GM18499 (cell line): ENCODE data around the gene CLDN8.

Source experiments
- ATAC-seq: cut with Tn5 transposase; IDR thresholded peaks from one replicate; pipeline ENCODE4 v1.9.1; 2021; ENCODE audit warnings: moderate number of reproducible peaks; ENCODE audit not compliant: insufficient read depth, unreplicated experiment

The CLDN8 gene

DNA sequence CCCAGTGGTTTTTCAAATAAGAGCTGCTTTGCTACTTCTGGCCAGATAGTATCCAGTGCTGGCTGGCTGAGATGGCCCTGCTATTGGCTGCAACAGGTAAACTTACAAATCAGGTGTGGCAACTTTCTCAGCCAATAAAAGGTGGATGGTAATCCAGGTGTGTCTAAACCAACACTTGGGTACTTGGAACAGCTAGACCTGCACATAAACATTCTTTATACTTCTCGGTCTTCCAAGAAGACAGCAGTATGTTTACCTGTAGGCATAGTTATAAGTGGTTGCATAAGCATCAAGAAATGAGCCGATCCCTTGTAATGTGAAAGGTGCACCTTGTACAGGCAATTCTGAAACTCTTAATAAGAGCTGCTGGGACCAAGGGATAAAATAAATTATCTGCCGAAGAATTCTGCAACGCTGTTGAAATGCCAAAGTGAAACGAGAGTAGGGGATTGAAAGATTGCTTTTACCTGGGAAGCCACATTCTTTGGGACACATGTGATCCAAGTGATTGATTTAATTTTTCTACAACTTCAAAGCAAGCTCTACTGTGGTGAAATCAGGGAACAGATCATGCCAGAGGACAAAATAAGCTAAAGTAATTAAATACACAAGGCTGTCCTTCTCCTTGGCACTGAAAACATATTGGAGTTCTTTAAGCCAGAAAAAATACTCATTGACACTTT is at the start of gene CLDN8:
Gene CLDN8 (minus strand): TSS at position 57 of the 683 bp plus-strand sequence. CDS start 172 bp downstream, outside the sequence.
- ATAC-seq, result no peak

DNA sequence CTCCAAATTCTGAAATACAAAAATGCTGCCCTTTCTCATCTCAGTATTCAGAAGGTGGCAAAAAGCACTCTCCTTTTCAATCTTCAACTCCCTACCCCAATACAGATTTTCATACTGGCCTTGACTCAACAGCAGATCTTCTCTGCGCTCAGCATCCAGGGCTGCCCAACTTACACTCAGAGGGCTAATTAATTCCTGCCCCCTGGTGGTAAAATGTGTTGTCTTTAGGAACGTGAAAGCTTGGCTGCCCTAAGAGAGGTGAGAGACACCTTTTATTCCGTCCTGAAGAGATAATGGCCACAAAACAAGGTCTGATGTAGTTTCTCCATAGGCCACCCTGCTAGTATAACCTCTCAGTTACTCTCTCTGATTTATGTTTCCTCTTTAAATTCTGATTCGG is 41.9 kb upstream of the CLDN8 start:
- no peak for ATAC-seq

- ATAC-seq, result no peak
Observed at GRCh38 chr21:30256100-30256499, 40.2 kb upstream of the CLDN8 start.

GRCh38 chr21:30255679-30256078 is 39.8 kb upstream of the CLDN8 start:
- ATAC-seq, result no peak

- no peak for ATAC-seq
Observed at GRCh38 chr21:30251781-30252180, 35.9 kb upstream of the CLDN8 start.

- ATAC-seq, result no peak
Observed at GRCh38 chr21:30249936-30250335, 34.0 kb upstream of the CLDN8 start.

GRCh38 chr21:30248844-30249243 is 32.9 kb upstream of the CLDN8 start:
- no peak for ATAC-seq

DNA sequence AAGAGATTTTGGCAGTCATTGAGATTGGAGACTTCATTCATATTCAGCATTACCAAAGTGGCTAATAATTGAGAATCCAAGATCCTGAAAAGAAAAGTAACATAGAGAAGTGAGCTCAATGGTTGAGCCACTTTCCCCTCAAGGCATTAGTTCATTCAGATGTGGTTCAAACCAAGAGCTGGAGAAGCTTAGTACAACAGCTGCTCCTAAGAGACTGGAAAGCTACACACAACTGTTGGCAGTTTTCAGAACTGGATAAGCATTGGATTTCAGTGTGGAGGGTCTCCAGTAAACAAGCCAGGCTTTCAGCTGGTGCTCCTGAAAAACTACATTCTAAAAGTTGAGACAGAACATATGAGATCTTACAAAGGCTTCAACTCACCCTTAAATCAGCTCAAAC is 29.2 kb upstream of the CLDN8 start:
- ATAC-seq, result no peak

- no peak for ATAC-seq
Observed at GRCh38 chr21:30243691-30244090, 27.8 kb upstream of the CLDN8 start.

DNA sequence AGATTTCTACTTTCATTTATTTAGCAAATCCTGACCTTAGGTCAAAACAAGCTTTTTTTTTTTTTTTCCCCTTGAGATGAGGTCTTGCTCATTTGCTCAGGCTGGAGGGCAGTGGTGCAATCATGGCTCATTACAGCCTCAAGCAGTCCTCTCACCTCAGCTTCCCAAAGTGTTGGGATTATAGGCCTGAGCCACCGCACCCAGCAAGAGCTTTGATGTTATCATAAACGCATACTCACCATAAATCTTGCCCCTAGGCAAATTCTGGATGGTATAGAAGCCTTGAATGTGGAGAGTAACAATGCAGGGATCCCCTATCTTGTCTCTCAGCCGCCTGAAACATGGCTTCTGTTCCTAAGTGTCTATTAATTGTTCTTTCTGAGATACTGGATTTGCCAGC is 24.8 kb upstream of the CLDN8 start:
- ATAC-seq, result no peak

DNA sequence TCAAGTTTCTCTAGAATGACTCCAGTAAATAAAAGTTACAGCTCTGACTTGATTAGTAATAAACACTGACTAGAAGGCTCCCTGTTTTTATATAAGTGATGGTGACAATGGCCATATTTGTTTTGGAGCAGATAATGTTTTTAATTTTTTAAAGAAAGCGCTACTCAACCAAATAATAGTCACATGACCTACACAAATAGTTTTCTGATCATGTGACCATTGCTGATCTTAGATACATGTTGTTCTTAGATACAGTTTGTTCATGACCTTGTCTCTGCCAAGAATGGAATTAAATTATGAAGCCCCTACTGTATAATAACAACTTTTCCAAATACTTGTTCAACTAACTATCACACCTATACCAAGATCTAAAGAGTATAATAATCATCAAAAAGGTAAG is 22.3 kb upstream of the CLDN8 start:
- no peak for ATAC-seq

DNA sequence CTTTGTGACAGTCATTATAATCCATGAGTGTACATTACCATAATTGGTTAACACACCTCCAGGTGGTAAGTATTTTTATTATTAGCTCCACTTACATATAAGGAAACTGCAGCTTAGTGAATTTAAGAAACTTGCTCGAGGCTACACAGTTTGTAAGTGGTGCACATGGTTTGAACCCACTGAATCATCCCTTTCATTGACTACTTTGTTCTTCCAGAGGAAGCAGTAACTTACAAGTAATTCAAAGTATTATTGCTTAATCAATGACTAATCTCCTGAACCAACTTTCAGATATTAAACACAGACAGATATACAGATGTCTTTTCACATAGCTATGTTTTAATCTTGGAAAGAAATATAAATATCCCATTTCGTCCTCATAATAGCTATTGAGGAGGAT is 18.7 kb upstream of the CLDN8 start:
- no peak for ATAC-seq

GRCh38 chr21:30234050-30234449 is 18.2 kb upstream of the CLDN8 start:
- ATAC-seq, result no peak

GRCh38 chr21:30233228-30234020 is 17.5 kb upstream of the CLDN8 start:
- no peak for ATAC-seq

- ATAC-seq, result no peak
Observed at GRCh38 chr21:30232011-30232410, 16.1 kb upstream of the CLDN8 start.

DNA sequence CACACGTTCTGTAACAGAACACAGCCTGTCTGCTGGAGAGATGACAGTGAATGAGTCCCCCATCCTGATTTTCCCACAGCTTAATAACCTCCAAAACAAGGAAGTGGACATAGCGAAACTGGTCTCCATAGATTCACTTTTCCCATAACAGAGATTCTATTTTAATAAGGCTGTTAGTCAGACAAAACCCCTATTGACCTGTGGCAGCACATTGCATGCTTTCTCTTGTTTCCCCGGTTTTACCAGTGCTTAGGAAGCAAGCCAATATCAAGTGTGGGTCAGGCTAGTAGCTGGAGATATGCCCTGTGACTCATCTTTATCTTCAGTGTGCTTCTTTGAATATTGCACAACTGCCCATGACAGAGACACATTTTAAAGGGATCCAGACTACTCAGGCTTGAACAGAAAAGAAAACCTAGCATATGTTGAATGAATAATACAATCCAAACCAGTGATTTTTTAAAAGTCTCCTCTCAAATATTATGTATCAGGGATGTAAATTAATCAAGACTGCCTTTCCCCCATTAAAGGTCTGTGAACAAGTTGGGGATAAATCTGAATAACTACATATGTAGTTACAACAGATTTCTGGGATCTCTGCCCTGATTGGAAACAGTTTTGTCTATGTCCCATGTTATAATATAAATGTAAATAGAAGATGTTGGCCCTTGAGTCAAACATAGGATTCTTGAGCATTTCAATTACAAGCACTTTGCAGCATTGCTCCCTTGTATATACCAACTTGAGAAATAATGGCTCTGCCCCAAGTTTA is 11.9 kb upstream of the CLDN8 start:
- ATAC-seq, result no peak

GRCh38 chr21:30227128-30227527 is 11.2 kb upstream of the CLDN8 start:
- no peak for ATAC-seq

DNA sequence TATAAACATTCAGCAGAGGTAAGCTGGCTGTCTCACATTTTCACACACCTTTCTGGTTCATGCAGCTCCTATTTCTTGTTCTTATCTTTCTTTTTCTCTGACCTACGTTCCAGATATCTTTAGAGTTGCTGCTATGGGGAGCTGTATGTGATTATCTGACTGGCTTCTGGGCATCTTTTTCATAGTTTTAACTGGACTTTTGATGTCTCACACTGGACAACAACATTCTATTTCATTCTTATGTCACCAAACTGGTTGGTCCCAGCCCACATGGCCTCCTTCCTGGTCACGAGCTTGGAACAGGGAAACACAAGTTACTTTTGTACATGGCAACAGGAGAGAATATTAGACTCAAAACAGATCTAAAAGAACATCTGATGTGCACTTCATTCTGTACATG is 7.7 kb upstream of the CLDN8 start:
- ATAC-seq, result no peak

DNA sequence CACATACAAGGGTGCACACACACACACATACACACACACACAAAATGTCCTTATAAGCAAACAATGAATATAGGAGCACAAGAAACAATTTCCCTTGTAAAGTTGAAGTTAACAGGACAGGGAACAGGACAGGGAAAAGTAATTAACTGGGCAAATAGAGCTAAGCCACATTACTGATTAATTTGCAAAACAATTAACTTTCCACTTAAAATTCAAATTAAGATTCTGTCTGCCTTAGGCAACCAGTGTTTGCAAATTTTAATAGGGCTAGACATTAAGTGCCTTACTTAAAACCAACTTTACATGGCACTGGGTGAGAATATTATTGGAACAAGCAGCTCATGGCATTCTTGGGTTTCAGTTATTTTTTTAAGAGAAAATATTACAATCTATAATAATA is 6.8 kb upstream of the CLDN8 start:
- ATAC-seq, result no peak

GRCh38 chr21:30211071-30211470 is 4.8 kb downstream of the CLDN8 start:
- no peak for ATAC-seq

DNA sequence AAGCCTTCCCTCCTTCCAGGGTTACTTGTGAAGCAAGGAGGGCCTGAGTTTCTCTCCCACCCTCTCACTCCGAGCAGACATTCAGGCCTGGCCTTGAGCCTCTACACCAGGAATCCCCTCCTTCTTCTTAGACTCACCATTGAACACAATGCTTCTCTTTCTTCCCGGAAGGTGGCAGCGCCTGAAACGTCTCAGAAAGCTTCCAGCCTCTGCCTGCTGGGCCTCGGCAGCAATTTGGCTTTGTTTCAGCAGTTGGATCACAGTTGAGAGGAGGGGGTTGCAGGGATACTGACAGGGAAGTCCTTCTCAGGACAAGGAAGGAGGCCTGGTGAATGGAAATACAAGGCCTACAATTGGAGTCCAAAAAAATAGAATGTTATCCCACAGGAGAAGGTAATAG is 6.3 kb downstream of the CLDN8 start:
- ATAC-seq, result no peak
